ENCODE measurements around the gene ASB6. TPM values are rescaled to one million over a fixed set of nuclear protein-coding genes. Genes with fewer than 3 reads are reported as not detected.

Gene ASB6
- total RNA-seq, 1 experiment from 2014 or later: 17.4 TPM

DNA sequence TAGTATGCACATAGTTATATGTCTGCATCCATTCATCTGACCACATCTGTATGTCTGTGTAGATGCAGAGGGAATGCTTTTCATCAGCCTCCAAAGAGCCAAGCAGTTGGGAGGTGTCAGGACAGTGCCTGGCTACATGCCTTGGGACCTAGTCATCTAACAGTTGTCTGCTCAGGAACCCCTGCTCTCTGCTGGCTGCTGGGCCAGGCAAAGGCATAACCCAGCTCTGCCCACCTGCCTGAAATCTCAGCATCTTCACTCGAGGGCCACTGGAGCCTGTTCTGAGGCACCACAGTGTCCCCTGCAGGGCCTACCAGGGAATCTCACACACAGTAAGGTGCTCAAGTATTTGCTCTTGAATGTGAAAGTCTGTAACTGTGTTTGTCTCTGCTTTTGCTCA is 24.8 kb downstream of the ASB6 start:
- POLR2A ChIA-PET: interaction anchor here (0.6 kb wide), 1 partner anchor 9 kb away, joined by 5 read pairs; the partner anchor contains the start of gene NTMT1
- Mint-ChIP-seq H3K36me3 (ENCODE audit: insufficient read depth, unreplicated experiment) (no peaks in the 10 kb centered on the region), H3K4me1 (ENCODE audit: low read depth, unreplicated experiment) (no peaks in the 10 kb centered on the region), H3K27me3 (ENCODE audit: insufficient read depth, unreplicated experiment) (peaks cover 3% of the 10 kb centered on the region), H3K4me3 (ENCODE audit: unreplicated experiment) (no peak overlapping the region), H3K9me3 (ENCODE audit: unreplicated experiment) (peaks cover 9% of the 10 kb centered on the region), H3K27ac (ENCODE audit: unreplicated experiment) (no peak overlapping the region)
- Histone ChIP-seq H3K4me3 (ENCODE audit: low read depth, low read length) (no peak overlapping the region), H3K36me3 (ENCODE audit: control insufficient read depth, insufficient read depth, low read length) (no peaks in the 10 kb centered on the region), H3K4me1 (no peaks in the 10 kb centered on the region), H3K9me3 (no peaks in the 10 kb centered on the region), H3K27me3 (replicated peaks; ENCODE audit: control insufficient read depth, insufficient read depth, low read length) (no peaks in the 10 kb centered on the region)
- BruUV-seq (replicated peaks): no TSS peak
- peak in 1 of 2 experiments; percentile 32 for DNase-seq
- CTCF ChIA-PET: interaction anchor here (1.0 kb wide), 1 partner anchor 478 kb away, joined by 3 read pairs; no protein-coding TSS in a partner anchor
- intact Hi-C loops (cut with micrococcal nuclease; ENCODE audit: unreplicated experiment): loop anchor here (10.0 kb wide), 1 partner anchor 442 kb away; the partner anchor contains the start of gene IER5L
- peak; percentile 16 to 46 for TF ChIP-seq CTCF (IDR thresholded peaks at IDR 0.05; ENCODE audit: insufficient read depth in 1 of 2, low read depth in 1 of 2, low read length in 1 of 2, severe bottlenecking in 1 of 2, unreplicated experiment in 1 of 2)

DNA sequence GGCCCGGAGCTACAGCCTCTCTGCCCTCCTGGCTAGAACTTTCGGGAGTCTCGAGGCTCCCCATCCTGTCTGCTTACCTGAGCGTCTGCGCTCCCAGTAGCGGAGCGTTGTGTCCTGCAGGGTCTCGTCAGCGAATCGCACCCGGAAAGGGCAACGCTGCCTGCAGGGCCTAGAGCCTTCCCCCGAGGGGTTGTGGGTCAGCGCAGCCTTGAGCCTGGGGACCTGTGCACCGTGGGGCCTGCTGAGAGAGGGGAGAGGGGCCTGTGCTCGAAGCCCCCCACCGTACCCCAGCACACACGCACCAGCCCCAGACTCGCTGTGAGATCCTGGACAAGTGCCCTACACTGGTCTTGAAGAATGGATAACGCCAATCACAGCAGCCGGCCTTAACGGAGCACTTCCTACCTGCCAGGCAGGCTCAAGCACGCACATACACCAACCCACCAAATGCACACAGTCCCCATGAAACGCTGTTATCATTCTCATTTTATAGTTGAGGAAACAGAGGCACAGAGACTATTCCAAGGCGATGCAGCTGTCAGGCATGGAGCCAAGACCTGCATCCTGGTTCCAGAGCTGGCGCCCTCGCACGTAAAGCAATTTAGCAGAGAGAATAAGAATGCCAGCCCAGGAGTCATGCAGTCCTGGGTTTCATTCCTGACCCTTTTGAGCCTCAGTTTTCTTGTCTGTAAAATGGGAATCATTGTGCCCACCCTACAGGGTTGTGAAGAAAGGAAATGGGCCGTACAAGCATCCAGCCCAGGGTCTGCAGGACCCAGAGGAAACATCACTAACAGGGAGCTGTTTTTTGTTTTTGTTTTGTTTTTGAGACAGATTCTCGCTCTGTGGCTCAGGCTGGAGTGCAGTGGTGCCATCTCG is 26.3 kb downstream of the ASB6 start:
- no peak overlapping the region for H3K4me3 Mint-ChIP-seq (ENCODE audit: unreplicated experiment)
- Histone ChIP-seq H3K27me3 (replicated peaks; ENCODE audit: control insufficient read depth, insufficient read depth, low read length) (no peaks in the 10 kb centered on the region), H3K4me3 (ENCODE audit: low read depth, low read length) (no peak overlapping the region), H3K36me3 (ENCODE audit: control insufficient read depth, insufficient read depth, low read length) (no peaks in the 10 kb centered on the region), H3K9me3 (no peaks in the 10 kb centered on the region), H3K4me1 (no peaks in the 10 kb centered on the region)
- ChIA-PET POLR2A (no interaction called here), CTCF (interaction anchor here (1.2 kb wide), 1 partner anchor 9 kb away, joined by 4 read pairs; no protein-coding TSS in a partner anchor)
- H3K36me3 Mint-ChIP-seq (ENCODE audit: insufficient read depth, unreplicated experiment): no peaks in the 10 kb centered on the region
- intact Hi-C loops (cut with micrococcal nuclease; ENCODE audit: unreplicated experiment): loop anchor here (10.0 kb wide), 1 partner anchor 441 kb away; the partner anchor contains the start of gene IER5L
- no TSS peak for BruUV-seq (replicated peaks)
- H3K4me1 Mint-ChIP-seq (ENCODE audit: low read depth, unreplicated experiment): no peaks in the 10 kb centered on the region
- peaks cover 9% of the 10 kb centered on the region for H3K9me3 Mint-ChIP-seq (ENCODE audit: unreplicated experiment)
- no peak for TF ChIP-seq CTCF (IDR thresholded peaks at IDR 0.05; ENCODE audit: insufficient read depth in 1 of 2, low read depth in 1 of 2, low read length in 1 of 2, severe bottlenecking in 1 of 2, unreplicated experiment in 1 of 2)
- peaks cover 3% of the 10 kb centered on the region for H3K27me3 Mint-ChIP-seq (ENCODE audit: insufficient read depth, unreplicated experiment)
- DNase-seq: no peak
- no peak overlapping the region for H3K27ac Mint-ChIP-seq (ENCODE audit: unreplicated experiment)

- no peak for TF ChIP-seq CTCF (IDR thresholded peaks at IDR 0.05; ENCODE audit: insufficient read depth in 1 of 2, low read depth in 1 of 2, low read length in 1 of 2, severe bottlenecking in 1 of 2, unreplicated experiment in 1 of 2)
- H3K4me3 ChIP-seq (ENCODE audit: low read depth, low read length): no peak overlapping the region
- no TSS peak for BruUV-seq (replicated peaks)
- ChIA-PET CTCF (interaction anchor here (1.2 to 1.4 kb wide), 2 partner anchors 10 kb away, joined by 4 to 7 read pairs; no protein-coding TSS in a partner anchor), POLR2A (no interaction called here)
- no peak overlapping the region for H3K27ac Mint-ChIP-seq (ENCODE audit: unreplicated experiment)
- H3K27me3 ChIP-seq (replicated peaks; ENCODE audit: control insufficient read depth, insufficient read depth, low read length): no peaks in the 10 kb centered on the region
- no peak overlapping the region for H3K4me3 Mint-ChIP-seq (ENCODE audit: unreplicated experiment)
- no peaks in the 10 kb centered on the region for H3K36me3 ChIP-seq (ENCODE audit: control insufficient read depth, insufficient read depth, low read length)
- H3K27me3 Mint-ChIP-seq (ENCODE audit: insufficient read depth, unreplicated experiment): peaks cover 3% of the 10 kb centered on the region
- H3K36me3 Mint-ChIP-seq (ENCODE audit: insufficient read depth, unreplicated experiment): no peaks in the 10 kb centered on the region
- H3K9me3 ChIP-seq: no peaks in the 10 kb centered on the region
- no peaks in the 10 kb centered on the region for H3K4me1 Mint-ChIP-seq (ENCODE audit: low read depth, unreplicated experiment)
- no peaks in the 10 kb centered on the region for H3K4me1 ChIP-seq
- peaks cover 9% of the 10 kb centered on the region for H3K9me3 Mint-ChIP-seq (ENCODE audit: unreplicated experiment)
- no peak for DNase-seq
- intact Hi-C loops (cut with micrococcal nuclease; ENCODE audit: unreplicated experiment): loop anchor here (10.0 kb wide), 1 partner anchor 440 kb away; the partner anchor contains the start of gene IER5L
Measured at GRCh38 chr9:129614932-129615331, 27.0 kb downstream of the ASB6 start.

All from Caco-2 (cell line).